Activated CD4-positive, alpha-beta T cell treated with anti-CD3 and anti-CD28 coated beads, Interleukin-2, amount 50 U/mL, for 24 hours (primary cell): ENCODE data around the gene AHNAK2.
A peak's percentile ranks its signal among the peaks of the same experiment; 100 is the strongest.

ENCODE experiments used
- DNase-seq, 2 donors: peaks; one replicate each; pipeline ENCODE4 v3.0.0-alpha.2; 2020; ENCODE audit warnings: low read depth in 1 of 2, low spot score in 1 of 2

Gene AHNAK2

GRCh38 chr14:104940526-104941150 lies 37.5 kb downstream of the AHNAK2 start:
- DNase-seq: no peak

- DNase-seq: no peak
Measured at GRCh38 chr14:104939666-104940410, 38.3 kb downstream of the AHNAK2 start.

GRCh38 chr14:104938960-104939359 lies 39.2 kb downstream of the AHNAK2 start:
- no peak for DNase-seq

- DNase-seq: no peak
Measured at GRCh38 chr14:104938436-104938835, 39.7 kb downstream of the AHNAK2 start.

GRCh38 chr14:104937694-104938365 lies 40.3 kb downstream of the AHNAK2 start:
- DNase-seq: no peak

GRCh38 chr14:104937161-104937560 lies 41.0 kb downstream of the AHNAK2 start:
- no peak for DNase-seq

GRCh38 chr14:104936361-104937155 lies 41.6 kb downstream of the AHNAK2 start:
- DNase-seq: no peak

GRCh38 chr14:104935955-104936354 lies 42.2 kb downstream of the AHNAK2 start:
- DNase-seq: no peak

GRCh38 chr14:104935026-104935650 lies 43.0 kb downstream of the AHNAK2 start:
- DNase-seq: no peak

GRCh38 chr14:104933746-104934733 lies 44.1 kb downstream of the AHNAK2 start:
- no peak for DNase-seq

GRCh38 chr14:104932676-104933631 lies 45.2 kb downstream of the AHNAK2 start:
- peak; percentile 84 to 86 for DNase-seq

- DNase-seq: no peak
Measured at GRCh38 chr14:104931771-104932675, 46.2 kb downstream of the AHNAK2 start.

GRCh38 chr14:104931304-104931770 lies 46.8 kb downstream of the AHNAK2 start:
- no peak for DNase-seq

GRCh38 chr14:104930526-104931303 lies 47.5 kb downstream of the AHNAK2 start:
- DNase-seq: no peak

- no peak for DNase-seq
Measured at GRCh38 chr14:104929268-104930230, 48.6 kb downstream of the AHNAK2 start.
